EH (cell line): ENCODE data around the gene ASB13.

Source experiments
- DNase-seq: peaks from one replicate; pipeline ENCODE4 v3.0.0-alpha.2; 2015; ENCODE audit warnings: low read depth

The ASB13 gene

GRCh38 chr10:5666008-5666840 lies at the start of gene ASB13:
Gene ASB13 (minus strand): TSS chr10:5666595. CDS start chr10:5666551, 44 bp downstream.
- peak; percentile 62 for DNase-seq

- DNase-seq, result no peak
Measured at GRCh38 chr10:5711642-5712041, 45.2 kb upstream of the ASB13 start.

GRCh38 chr10:5710859-5711258 lies 44.5 kb upstream of the ASB13 start:
- no peak for DNase-seq

- DNase-seq, result no peak
Measured at GRCh38 chr10:5709865-5710264, 43.5 kb upstream of the ASB13 start.

- DNase-seq, result no peak
Measured at GRCh38 chr10:5708356-5708755, 42.0 kb upstream of the ASB13 start.

- DNase-seq, result no peak
Measured at GRCh38 chr10:5698062-5698461, 31.7 kb upstream of the ASB13 start.

- no peak for DNase-seq
Measured at GRCh38 chr10:5697342-5697741, 30.9 kb upstream of the ASB13 start.

- DNase-seq, result no peak
Measured at GRCh38 chr10:5694573-5694972, 28.2 kb upstream of the ASB13 start.

GRCh38 chr10:5692461-5693358 lies 26.3 kb upstream of the ASB13 start:
- DNase-seq, result peak; percentile 25

- no peak for DNase-seq
Measured at GRCh38 chr10:5691786-5692185, 25.4 kb upstream of the ASB13 start.

GRCh38 chr10:5688587-5688986 lies 22.2 kb upstream of the ASB13 start:
- no peak for DNase-seq

- peak; percentile 43 for DNase-seq
Measured at GRCh38 chr10:5685764-5686240, 19.4 kb upstream of the ASB13 start.

- DNase-seq, result peak; percentile 78
Measured at GRCh38 chr10:5684971-5685763, 18.8 kb upstream of the ASB13 start.

GRCh38 chr10:5684318-5684970 lies 18.0 kb upstream of the ASB13 start, which contains the start of gene TASOR2:
Gene TASOR2 (plus strand): TSS chr10:5684838. CDS start chr10:5720643, 35,805 bp downstream.
- peak; percentile 98 for DNase-seq

GRCh38 chr10:5683065-5683464 lies 16.7 kb upstream of the ASB13 start:
- no peak for DNase-seq

- DNase-seq, result no peak
Measured at GRCh38 chr10:5681930-5682329, 15.5 kb upstream of the ASB13 start.

GRCh38 chr10:5679606-5680005 lies 13.2 kb upstream of the ASB13 start:
- peak; percentile 54 for DNase-seq

- no peak for DNase-seq
Measured at GRCh38 chr10:5679037-5679435, 12.6 kb upstream of the ASB13 start.

- DNase-seq, result no peak
Measured at GRCh38 chr10:5678397-5679036, 12.1 kb upstream of the ASB13 start.

GRCh38 chr10:5670662-5671375 lies 4.4 kb upstream of the ASB13 start:
- DNase-seq, result no peak
